GM19324 (cell line): ENCODE data around the gene SCRN3.
"Not testable (repeated sequence)": the region's sequence is repeated elsewhere in the genome, so short reads cannot be mapped to it uniquely, and the experiment has no call there.

Experiments used
- ATAC-seq: cut with Tn5 transposase; IDR thresholded peaks from one replicate; pipeline ENCODE4 v1.9.1; 2021; ENCODE audit warnings: mild to moderate bottlenecking, moderate library complexity; ENCODE audit not compliant: unreplicated experiment, low FRiP score

The SCRN3 gene

GRCh38 chr2:174400853-174401252 lies 5.3 kb downstream of the SCRN3 start:
- no peak for ATAC-seq

DNA sequence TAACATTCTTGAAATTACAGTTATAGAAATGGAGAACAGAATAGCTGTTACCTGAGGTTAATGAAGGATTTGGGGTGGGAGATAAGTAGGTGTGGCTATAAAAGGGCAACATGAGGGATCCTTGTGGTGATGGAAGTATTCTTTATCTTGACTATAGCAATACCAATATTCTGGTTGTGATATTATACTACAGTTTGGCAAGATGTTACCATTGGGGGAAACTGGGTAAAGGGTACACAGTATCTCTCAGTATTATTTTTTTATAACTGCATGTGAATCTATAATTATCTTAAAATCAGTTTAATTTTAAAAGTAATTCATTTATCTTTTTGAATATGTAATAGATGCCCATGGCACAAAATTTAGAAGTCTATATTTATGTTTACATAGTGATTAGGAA lies 8.1 kb downstream of the SCRN3 start:
- ATAC-seq = no peak

GRCh38 chr2:174410039-174410438 lies 14.5 kb downstream of the SCRN3 start:
- ATAC-seq = not testable (repeated sequence)

GRCh38 chr2:174412256-174412655 lies 16.7 kb downstream of the SCRN3 start:
- ATAC-seq = no peak

- no peak for ATAC-seq
Observed at GRCh38 chr2:174428214-174428613, 32.7 kb downstream of the SCRN3 start.

GRCh38 chr2:174430066-174430465 lies 34.5 kb downstream of the SCRN3 start:
- ATAC-seq = no peak

- ATAC-seq = no peak
Observed at GRCh38 chr2:174431902-174432301, 36.4 kb downstream of the SCRN3 start.

DNA sequence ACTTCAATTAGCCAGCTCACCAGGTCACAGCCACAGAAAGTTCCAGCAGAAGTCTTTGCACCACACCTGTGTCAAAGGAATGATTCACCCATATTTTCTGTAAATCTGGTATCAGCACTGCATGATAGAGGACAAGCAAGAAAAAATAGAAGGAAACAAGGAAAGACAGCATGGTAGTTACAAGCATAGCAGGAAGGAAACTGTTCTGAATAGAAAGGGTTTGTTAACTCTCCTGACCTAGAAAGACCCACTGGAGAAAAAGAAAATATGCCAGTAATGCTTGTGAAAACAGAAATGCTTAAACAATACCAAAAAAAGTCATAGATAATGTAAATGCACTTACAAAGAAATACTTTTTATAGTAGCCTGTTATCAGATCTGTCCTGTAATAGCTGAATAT lies 40.8 kb downstream of the SCRN3 start:
- ATAC-seq = no peak

DNA sequence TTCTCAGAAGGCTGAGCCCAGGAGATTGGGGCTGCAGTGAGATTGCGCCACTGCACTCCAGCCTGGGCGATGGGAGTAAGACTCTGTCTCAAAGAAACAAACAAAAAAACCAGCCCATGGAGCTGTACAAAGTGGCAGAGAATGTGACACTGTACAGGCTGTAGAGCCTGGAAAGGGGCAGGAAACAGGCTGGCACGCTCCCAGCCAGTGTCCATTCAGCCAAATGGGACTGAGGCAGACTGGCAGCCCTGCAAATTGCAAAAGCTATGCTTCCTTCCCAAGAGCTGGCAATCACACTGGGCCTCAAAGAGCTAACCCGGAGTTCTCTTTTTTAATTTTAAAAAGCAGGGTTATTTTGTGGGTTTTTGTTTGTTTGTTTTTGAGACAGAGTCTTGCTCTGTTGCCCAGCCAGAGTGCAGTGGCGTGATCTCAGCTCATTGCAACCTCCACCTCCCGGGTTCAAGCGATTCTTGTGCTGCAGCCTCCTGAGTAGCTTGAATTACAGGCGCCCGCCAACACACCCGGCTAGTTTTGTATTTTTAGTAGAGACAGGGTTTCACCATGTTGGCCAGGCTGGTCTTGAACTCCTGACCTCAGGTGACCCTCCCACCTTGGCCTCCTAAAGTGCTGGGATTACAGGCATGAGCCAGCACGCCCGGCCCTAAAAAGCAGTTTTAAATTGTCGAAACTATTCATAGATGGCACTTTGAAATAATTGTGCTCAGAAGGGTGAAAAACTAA lies 42.8 kb downstream of the SCRN3 start:
- no peak for ATAC-seq

- ATAC-seq = no peak
Observed at GRCh38 chr2:174439323-174439722, 43.8 kb downstream of the SCRN3 start.

DNA sequence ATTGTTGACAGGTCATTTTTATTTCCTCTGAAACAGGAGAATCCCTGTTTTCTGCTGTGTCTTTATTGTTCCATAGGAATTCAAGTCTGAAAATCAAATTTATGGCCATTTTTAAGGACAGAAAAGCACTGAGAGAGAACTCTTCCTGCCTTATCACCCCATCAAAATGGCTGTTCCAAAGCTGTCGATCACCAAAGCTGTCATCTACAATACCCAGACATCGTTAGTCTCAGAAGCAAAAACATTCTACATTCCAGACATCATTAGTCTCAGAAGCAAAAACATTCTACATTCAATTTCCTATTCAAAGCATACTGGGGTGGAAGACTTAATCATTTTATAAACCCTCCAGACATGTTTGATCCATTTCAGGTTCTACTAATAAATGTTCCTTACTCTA lies 44.4 kb downstream of the SCRN3 start:
- ATAC-seq = no peak

- no peak for ATAC-seq
Observed at GRCh38 chr2:174442546-174443510, 47.3 kb downstream of the SCRN3 start.

DNA sequence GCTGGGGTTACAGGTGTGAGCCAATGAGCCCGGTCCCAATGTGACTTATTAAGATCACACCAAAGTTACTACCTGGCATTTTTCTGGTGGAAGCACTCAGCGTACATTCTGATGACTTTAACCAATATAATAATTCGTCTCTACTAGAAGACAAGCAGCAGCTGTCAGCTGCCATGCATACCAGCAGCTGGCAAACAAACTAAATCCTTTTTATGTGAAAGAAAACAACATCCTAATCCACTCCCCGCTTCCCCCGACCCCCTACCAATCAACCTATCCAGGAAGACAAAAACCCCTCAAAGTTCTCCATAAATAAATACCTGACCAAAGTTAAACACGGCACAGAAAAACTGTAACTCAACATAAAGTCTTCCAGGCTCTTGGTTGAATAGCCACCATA lies 49.2 kb downstream of the SCRN3 start:
- ATAC-seq = no peak

GRCh38 chr2:174445248-174445647 lies 49.7 kb downstream of the SCRN3 start:
- no peak for ATAC-seq

DNA sequence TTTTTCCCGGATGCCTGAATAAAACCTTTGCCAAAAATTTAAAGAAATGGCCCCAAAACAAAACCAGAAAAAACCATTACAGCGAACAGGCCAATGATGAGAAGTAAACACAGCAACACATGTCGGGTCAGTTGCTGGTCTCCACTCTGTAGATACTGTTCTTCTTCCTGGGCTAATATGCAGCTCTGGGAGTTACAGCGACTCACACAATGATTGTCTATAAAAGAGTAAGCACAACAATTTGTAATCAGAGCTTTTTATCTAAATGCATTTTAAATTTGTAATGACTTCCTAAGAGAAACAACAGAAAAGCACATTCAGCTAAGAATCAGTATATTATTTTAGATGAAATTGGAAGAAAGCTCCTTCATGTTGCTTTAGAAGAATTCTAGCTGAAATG lies 51.0 kb downstream of the SCRN3 start:
- no peak for ATAC-seq

GRCh38 chr2:174449033-174449432 lies 53.5 kb downstream of the SCRN3 start:
- no peak for ATAC-seq

- no peak for ATAC-seq
Observed at GRCh38 chr2:174450021-174450816, 54.7 kb downstream of the SCRN3 start.

DNA sequence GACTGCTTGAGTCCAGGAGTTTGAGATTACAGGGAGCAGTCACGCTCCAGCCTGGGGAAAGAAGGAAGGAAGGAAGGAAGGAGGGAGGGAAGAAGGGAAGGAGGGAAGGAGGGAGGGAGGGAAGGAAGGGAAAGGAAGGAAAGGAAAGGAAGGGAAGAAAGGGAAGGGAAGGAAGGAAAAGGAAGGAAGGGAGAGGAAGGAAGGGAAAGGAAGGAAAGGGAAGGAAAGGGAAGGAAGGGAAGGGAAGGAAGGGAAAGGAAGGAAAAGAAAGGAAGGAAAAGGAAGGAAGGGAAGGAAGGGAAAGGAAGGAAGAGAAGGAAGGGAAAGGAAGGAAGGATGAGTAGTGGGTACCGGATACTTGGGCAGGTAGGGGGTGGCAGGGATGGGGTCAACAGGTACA lies 59.0 kb downstream of the SCRN3 start:
- ATAC-seq = no peak

- no peak for ATAC-seq
Observed at GRCh38 chr2:174461221-174461620, 65.7 kb downstream of the SCRN3 start.

DNA sequence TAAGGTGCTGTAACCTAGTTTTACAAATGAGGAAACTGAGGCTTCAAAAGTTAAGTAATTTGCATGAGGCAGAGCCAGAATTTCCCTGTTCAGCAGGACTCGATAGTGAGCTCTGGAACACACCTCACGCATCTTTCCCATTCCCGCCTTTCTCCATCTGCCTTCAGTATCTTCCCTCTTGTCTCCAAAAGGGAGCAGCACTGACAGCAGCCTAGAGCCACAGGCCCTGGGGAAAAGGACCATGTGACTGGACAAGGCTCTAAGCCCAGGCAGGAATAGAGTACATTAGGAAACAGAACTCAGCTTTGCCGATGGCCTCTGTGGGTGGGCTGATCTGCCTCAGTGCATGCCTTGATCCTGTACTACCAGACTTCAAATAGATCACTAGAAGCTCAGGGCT lies 69.8 kb downstream of the SCRN3 start:
- ATAC-seq = no peak

DNA sequence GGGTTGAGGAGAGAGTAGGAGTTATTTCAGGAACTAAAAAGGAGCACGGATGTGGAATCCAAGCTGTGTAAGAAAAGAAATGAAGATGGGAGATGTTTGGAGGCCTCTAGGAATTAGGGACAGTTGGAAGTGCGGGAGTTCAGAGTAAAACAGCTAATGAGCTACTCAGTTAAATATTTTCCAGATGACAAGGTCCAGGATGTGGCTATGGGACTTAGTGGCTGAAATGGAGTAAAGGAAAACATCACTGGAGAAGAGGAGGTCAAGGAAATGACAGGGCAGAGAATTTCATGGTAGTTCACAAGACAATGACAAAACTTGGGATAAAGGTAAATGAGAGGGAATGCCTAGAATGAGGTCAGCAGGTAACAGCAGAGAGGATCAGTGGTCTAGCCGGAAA lies 78.3 kb downstream of the SCRN3 start:
- no peak for ATAC-seq
